Measurements from ENCODE around the gene NEK4.
"Not testable (repeated sequence)": the region's sequence is repeated elsewhere in the genome, so short reads cannot be mapped to it uniquely, and the experiment has no call there.

Gene NEK4

DNA sequence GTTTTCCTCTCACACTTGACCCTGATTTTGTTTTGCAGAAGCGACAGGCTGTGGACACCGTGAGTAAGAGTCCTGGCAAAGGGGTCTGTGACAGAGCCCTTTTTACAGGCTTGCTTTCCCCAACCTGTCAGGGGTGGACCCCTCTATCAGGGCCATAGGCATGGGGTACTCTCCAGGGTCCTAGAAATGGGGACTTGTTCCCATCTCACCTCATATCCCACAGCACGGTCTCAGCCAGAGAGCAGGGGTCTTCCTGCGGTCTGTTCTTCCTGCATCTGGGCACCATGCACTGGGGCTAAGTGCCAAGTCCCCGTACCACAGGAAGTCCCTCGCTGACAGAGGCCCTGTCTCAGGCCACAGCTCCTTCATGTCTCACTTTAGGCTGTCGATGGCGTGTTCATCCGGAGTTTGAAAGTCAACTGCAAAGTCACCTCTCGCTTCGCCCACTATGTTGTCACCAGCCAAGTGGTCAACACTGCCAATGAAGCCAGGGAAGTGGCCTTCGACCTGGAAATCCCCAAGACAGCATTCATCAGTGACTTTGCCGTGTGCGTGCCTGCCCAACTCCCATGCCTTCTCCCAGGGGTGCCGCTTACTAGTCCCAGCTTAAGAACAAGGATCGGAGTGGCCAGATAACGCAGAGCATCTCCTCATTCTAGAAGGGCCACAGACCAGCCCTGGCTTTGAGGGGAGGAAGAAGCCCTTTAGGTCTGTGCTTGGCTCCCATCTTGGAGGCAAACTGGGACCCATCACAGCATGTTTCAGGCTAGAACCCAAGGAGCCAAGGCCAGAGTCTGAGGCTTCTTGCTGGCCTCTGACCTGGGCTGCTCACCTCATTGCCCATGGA, 7.4 kb upstream of the NEK4 start:
- DNase-seq (ENCODE audit: low read depth, low spot score) = no peak

DNA sequence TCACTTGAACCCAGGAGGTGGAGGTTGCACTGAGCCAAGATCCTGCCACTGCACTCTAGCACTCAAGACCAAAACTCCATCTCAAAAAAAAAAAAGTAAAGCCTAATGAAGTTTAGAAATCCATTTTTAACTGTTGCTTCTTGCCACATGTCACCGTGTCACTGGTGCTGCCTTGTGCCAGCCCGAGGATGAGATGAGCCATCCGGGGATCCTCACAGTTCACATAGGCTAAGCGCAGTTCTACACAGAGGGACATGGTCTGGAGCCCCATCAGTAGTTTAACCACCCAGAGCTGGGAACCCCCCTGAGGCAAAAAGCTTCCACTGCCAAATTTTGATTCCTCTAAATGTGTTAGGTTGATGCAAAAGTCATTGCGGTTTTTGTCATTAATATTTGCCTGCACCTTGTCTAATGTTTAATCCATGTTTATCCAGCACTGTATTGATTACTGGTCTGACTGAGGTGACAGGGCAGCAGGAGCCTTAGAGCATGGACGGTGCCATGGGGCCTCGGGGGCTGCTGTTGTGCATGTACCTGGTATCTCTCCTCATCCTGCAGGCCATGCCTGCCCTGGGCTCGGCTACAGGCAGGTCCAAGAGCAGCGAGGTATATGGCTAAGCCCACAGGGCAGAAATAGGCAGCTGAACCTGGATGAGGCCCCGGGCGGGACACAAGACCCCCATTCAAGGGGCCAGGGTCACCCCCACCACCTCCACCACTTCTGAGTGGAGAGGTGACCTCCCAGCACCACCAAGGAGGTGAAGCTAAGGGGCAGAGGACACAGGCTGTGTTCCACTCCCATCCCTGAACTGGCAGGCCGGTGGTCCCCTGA, 6.6 kb upstream of the NEK4 start, which contains the start of gene ITIH1:
Gene ITIH1 (plus strand): TSS at position 473 of the 832 bp plus-strand sequence. CDS start 17 bp downstream, at position 490.
- DNase-seq (ENCODE audit: low read depth, low spot score) = no peak

DNA sequence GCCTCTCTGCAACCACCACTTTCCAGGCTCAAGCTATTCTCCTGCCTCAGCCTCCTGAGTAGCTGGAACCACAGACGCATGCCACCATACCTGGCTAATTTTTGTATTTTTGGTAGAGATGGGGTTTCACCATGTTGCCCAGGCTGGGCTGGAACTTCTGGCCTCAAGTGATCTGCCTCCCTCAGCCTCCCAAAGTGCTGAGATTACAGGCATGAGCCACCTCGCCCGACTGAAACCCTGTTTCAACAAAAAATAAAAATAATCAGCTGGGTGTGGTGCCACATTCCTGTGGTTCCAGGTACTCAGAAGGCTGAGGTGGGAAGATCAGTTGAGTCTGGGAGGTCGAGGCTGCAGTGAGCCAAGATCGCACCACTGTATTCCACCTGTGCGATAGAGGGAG, 5.7 kb upstream of the NEK4 start:
- not testable (repeated sequence) for DNase-seq (ENCODE audit: low read depth, low spot score)

DNA sequence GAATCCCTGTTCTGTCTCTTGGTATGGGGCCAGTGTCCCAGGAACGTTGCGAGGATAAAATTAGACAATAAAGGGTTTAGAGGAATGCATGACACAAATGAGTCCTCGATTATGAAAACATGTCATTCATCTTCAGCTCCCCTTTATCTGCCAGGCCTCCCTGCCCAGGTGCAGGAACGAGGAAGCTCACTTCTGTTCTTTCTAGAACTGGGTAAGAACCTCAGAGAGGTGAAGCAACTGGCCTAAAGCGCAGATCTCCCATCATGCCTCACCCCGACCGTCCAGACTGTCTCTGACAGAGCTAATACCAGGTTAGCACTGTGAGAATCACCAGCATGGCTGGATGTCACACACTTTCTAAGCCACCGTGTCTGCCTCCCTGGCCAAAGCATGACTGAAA, 5.1 kb upstream of the NEK4 start:
- DNase-seq (ENCODE audit: low read depth, low spot score) = no peak

DNA sequence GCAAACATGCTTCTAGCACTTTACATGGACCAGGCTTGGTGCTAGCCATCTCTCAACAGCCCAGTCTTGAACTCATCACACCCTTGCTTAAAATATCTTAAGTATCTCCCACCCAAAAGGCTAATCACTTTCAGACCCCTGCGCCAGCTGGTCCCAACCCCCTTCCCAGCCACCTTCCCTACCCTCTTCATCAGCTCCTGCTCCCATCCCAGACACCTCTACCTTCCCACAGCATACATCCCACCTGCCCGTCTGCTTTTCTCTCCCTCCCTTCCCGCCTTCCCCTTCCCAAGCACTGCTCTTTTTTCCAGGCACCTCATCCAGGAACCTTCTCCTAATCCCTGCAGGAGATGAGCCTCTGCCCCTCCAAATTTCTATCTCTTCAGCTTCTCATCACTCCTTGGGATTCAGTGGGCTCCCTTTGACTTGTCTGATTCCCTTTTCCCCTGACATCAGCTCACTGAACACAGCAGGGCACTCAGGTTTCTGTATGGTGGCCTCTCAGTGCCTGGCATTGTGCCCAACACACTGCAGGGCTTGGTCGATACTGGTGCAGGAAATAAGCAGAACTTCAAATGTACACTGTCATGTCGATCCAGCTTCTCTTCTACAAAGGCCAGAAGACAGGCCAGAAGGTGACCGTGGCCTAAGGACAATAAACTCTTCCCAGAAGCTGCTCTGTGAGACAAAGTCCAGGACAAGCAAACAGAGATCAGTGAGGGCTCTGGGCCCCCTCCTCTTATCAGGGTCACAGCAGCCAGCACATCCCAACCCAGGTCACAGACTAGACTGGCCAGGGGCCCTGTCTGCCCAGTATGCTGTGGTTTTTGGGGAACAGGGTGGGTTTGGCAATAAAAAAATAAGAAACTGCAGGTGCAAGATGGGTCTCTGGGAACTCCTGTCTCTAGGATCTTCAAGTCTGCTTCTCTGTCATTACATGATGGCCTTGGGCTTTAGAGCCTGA, 4.4 kb upstream of the NEK4 start:
- no peak for DNase-seq (ENCODE audit: low read depth, low spot score)

DNA sequence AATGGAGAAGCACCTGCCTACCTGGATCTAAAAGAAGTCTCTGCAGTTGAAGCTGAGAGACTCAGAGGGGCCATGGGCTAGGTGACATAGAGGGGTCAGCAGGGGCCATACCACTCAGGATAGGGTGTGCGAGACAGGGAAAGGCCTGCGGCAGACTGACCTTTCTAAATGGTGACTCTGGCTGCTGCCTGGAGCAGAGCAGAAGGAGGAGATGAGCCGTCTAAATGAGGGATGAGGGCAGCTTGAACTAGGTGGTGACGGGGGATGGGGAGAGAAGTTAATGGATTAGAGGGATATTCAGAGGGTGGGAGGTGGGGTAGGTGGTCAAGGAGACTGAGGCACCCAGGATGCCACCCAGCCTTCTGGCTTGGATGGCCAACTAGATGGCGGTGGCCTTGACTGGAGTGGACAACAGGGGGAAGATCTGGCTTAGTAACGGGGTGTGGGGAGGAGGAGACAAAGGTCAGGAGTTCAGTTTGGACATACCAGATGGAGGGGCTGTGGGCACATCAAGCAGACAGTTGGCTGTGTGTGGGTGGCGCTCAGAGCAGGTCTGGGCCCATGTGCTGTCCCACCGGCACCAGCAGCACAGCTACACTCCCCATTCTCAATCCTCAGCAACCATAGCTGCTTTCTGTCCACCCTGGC, 3.5 kb upstream of the NEK4 start:
- DNase-seq (ENCODE audit: low read depth, low spot score) = no peak

DNA sequence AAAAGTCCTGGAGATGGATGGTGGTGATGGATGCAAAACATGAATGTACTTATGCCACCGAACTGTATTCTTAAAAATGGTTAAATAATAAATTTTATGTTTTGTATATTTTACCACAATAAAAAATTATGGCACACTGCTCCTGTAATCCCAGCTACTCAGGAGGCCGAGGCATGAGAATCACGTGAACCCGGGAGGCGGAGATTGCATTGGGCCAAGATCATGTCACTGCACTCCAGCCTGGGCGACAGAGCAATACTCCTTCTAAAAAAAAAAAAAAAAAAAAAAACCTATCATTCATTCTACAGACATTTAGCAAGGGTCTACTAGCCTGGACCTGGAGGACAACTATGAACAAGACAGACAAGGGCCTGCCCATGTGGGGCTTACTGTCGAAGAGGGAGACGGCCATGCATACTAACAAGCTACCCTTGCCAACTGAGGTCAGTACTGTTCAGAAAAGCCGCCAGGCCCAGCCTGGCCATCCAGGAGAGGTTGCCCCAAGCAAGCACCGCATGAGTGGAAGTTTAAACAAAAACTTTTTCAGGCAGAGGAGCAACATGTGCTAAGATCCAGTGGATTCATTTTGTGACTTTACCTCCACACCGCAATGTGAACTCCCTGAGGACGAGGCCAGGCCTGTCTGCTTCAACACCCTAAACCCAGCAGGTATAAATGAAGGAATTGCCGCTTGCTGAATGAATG, 2.8 kb upstream of the NEK4 start:
- DNase-seq (ENCODE audit: low read depth, low spot score) = no peak

DNA sequence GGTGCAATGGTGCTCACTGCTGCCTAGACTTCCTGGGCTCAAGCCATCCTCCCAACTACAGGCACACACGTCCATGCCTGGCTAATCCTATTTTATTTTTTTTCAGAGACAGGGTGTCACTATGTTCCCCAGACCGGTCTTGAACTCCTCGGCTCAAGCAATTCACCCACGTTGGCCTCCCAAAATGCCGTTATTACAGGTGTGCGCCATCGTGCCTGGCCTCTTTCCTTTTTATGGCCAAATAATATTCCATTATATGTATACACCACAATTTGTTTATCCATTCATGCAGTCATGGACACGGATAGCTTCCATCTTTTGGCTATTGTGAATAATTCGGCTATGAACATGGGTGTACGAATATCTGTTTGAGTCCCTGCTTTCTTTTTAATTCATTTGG, 962 bp upstream of the NEK4 start:
- no peak for DNase-seq (ENCODE audit: low read depth, low spot score)

DNA sequence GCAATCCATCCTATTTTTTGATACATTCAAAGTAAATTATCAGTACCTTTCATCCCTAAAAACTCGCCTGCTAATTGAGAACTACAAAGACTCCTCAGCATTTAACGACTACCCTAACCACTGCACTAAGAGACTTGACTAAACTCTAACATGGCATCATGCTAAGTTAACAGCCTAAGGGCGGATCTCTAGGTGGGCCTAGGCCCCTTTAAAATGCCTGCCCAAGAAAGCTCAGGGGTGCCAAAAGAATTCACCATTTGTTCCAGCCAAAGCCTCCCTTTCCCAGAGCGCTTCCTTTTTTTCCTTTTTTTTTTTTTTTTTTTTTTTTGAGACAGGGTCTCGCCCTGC, 568 bp upstream of the NEK4 start:
- DNase-seq (ENCODE audit: low read depth, low spot score) = no peak

DNA sequence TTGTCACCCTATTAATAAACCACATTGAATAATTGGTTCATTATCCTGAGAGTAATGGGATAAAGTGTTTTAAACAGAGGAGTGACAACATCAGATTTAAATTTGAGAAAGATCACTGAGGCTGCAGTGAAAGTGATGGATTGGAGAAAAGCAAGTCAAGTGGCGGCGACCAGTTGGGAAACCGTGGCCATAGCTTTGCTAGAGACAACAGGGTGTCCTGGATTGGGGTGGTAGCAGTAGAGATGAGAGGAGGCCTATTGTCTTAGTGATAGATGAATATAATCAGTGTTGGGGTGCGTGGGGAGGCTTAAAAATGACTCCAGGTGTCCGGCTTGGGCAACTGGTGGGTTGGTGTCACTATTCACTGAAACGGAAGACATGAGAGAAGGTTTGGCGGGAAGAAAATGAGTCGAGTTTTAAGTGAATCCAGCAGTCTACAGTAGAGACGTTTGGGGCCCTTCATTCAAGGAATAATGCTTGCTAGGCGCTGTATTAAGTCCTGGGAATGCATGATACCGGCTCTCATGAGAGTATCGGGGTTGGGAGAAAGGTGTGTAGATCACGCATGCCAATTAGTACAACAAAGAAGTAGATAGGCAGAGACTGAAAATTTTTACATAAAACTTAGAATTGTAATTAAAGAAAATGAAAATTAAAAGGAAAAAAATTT, 819 bp downstream of the NEK4 start:
- DNase-seq (ENCODE audit: low read depth, low spot score) = no peak

DNA sequence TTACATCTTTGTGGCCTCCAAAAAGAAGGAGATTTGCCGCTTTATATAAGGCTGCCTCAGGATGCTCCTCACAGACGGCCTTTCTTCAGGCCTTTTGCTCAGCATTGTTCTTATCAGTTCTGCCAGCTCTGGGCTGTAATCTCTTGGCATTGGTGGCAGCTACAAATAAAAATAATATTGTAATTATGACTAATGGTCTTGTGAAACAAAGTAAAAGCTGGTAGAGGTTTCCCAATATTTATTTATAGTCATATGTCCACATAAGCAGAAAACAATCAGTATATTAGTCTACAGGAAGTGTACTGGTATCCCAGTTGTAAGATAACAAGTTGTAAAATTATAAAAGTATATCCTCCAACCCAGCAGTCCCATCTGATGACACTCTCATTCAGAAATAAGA, 7.3 kb downstream of the NEK4 start:
- DNase-seq (ENCODE audit: low read depth, low spot score) = no peak

DNA sequence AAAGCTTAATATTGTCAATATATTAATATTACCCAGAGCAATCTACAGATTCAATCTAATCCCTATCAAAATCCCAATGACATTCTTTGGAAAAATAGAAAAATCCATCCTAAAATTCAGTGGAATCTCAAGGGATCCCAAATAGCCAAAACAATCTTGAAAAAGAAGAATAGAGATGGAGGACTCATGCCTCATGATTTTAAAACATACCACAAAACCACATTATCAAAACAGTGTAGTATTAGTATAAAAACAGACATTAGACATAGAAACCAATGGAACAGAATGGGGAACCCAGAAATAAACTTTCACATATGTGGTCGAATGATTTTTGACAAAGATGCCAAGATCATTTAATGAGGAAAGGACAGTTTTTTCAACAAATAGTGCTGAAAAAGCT, 14.6 kb downstream of the NEK4 start:
- no peak for DNase-seq (ENCODE audit: low read depth, low spot score)

DNA sequence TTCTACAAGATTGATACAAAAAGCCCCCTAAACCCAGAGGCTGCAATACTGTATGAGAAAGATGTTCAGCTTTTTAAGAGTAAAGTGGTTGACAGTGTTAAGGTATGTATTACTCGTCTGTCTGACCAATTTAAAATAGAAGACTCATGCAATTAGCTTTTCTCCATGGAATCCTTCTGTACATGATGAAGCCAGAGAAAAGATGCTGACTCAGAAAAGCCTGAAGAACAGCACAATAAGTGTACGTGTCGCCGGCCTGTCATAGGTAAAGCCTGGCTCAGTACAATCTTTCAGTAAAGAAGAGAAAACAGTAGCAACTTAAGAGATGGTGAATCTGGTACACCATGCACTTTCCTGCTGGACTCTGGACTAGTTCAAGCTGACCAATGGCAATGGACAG, 16.4 kb downstream of the NEK4 start:
- DNase-seq (ENCODE audit: low read depth, low spot score) = no peak

DNA sequence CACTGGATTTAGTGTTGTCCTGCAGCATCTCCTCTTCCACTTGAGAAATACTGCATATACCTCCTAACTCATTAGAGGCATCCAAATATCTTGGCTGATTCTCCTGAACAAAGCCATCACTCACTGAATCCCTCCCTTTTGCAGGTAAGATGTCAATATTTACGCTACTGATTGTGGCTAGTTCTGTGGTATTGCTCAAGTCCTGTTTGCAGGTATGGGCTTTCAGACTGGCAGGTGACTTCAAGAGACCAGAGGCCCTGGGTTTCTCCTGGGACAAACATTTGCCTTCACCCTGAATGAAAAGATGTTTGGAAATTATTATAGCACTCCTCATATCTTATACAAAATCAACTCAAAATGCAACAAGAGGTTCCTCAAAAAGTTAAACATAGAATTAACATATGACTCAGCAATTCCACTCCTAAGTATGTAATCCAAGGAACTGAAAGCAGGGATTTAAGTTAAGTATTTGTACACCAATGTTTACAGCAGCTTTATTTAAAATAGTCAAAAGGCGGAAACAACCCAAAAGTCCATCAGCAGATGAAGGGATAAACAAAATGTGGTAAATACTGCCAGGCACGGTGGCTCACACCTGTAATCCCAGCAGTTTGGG, 18.6 kb downstream of the NEK4 start:
- DNase-seq (ENCODE audit: low read depth, low spot score) = no peak

DNA sequence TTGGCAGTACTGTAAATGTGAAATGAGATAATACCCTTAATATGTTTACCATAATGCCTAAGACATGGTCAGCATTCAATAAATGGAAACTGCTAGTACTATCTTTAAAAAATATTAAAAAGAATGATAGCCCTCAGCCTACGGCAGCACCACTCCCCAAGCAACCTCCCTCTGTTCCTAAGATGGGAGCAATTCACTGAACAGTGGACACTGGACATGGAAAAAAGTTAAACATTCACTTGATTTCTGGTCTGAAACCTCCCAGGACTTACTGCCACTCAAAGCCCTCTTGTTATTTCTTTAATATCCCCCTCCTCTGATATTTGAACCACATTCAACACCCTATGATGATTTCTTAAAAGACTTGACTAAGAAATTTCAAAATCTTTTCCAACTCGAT, 27.0 kb downstream of the NEK4 start:
- DNase-seq (ENCODE audit: low read depth, low spot score) = no peak

DNA sequence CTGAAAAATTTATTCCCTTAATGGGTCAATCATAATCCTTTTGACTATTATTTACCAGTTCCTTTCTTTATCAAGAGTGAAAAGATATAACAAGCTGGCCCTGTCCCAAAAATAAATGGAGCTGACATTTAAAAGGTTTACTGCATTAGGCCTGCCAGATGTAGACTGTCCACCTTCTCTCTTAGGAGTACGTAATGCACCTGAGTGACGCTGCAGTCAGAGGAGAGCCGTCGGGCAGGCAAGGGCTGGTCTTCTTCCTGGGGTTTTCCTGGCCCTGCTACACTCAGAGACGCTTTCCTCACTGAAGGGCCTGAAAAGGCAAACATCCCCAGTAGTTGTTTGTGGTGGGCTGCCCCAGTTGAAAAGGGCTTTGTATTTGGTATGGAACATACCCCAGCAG, 27.6 kb downstream of the NEK4 start:
- no peak for DNase-seq (ENCODE audit: low read depth, low spot score)

DNA sequence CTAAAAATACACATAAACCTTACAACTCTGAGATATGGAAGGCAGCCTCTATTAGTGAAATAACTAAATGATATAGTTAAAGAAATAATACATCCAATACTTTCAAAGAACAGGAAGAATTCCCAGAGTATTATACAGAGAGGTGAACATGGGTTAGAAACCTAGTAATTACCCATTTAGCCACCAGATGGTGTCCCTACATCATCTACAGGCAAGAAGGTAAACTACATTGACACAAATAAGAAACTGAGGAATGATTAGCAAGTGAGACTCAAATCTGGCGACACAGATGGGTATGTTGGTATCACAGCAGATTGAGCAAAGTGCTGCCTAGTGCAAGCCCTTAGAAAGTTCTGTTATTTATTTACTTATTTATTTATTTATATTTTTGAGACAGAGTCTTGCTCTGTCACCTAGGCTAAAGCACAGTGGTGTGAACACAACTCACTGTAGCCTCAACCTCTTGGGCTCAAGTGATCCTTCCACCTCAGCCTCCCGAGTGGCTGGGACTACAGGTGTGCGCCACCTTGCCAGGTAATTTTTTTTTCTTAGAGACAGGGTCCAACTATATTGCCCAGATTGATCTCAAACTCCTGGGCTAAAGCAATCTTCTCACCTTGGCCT, 28.2 kb downstream of the NEK4 start:
- no peak for DNase-seq (ENCODE audit: low read depth, low spot score)

DNA sequence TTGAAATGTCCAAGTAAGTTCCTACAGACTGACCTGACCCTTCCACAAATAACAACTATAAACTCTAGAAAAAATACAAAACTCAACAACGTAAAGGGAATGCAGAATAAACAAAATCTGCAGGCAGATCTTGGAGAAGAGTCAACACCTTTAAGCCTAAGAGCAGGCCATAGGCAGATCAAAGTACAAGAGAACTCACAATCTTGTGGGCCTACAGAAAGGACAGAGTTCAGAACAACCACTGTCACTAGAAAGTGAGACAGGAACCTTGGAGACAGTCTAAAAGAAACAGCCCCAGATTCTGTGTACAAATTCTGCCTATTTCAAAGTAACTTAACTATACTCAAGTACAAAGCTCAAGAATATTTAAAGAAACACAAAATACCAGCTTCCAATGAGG, 31.0 kb downstream of the NEK4 start:
- no peak for DNase-seq (ENCODE audit: low read depth, low spot score)

DNA sequence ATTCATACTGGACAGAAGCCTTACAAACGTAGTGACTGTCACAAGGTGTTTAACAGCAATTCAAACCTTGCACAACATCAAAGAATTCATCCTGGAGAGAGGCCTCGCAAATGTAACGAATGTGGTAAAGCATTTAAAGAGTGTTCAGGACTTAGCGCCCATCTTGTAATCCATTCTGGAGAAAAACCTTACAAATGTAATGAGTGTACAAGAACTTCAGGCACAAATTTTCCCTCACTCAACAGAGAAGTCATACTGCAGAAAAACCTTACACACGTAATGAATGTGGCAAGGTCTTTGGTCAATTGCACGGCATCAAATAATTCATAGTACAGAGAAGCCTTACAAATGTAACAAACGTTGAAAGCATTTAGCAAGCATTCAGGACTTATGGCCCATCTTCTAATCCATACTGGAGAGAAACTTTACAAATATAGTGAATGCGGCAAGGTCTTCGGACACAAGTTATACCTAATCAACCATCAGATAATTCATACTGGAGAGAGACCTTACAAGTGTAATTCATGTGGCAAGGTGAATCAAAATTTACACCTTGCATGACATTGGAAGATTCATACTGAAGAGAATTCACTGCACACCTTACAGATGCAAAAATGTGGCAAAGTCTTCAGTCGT, 37.4 kb downstream of the NEK4 start:
- no peak for DNase-seq (ENCODE audit: low read depth, low spot score)
